MM.1S (cell line): Measurements from ENCODE around the gene JPT2.

Experiments used
- CTCF ChIP-seq: fragments of 300-600 bp; sonication (generic); IDR thresholded peaks from 2 replicates; pipeline ENCODE4 v1.5.1; 2016; ENCODE audit warnings: antibody characterized with exemption, low read length, mixed read lengths
- EZH2 ChIP-seq: fragments of 300-600 bp; sonication (generic); optimal IDR thresholded peaks from 2 replicates; pipeline ENCODE3; 2017; ENCODE audit warnings: low read depth, mild to moderate bottlenecking, antibody characterized with exemption, low read length, mixed read lengths
- EZH2phosphoT487 ChIP-seq: fragments of 300-600 bp; sonication (generic); IDR thresholded peaks from 2 replicates; pipeline ENCODE4 v1.6.1; 2018; ENCODE audit warnings: antibody characterized with exemption, low read length

- TF ChIP-seq CTCF (no peak), EZH2phosphoT487 (no peak), EZH2 (no peak)
These were observed 21.1 kb upstream of the JPT2 start for GRCh38 chr16:1656808-1657617.
